Osteoblast (primary cell): ENCODE measurements around the gene BORCS8. TPM values are rescaled to one million over a fixed set of nuclear protein-coding genes. Genes with fewer than 3 reads are reported as not detected.

Experiments
- DNase-seq: peaks from one replicate; pipeline ENCODE4 v3.0.0; 2011; ENCODE audit warnings: low spot score, mixed read lengths; ENCODE audit not compliant: insufficient read length; ENCODE audit errors: missing footprints
- H2AFZ ChIP-seq: 2 replicates; pipeline ENCODE4 v1.6.0; 2011; ENCODE audit warnings: mild to moderate bottlenecking, low read length
- H3K27ac ChIP-seq: 2 replicates; pipeline ENCODE4 v1.5.1; 2011; ENCODE audit warnings: mild to moderate bottlenecking, low read depth, low read length, moderate library complexity
- H3K27me3 ChIP-seq: 2 replicates; pipeline ENCODE4 v1.6.0; 2012; ENCODE audit warnings: mild to moderate bottlenecking, control low read depth, inconsistent platforms, low read length, moderate library complexity; ENCODE audit not compliant: insufficient read depth
- H3K36me3 ChIP-seq: 2 replicates; pipeline ENCODE4 v1.5.1; 2011; ENCODE audit warnings: mild to moderate bottlenecking, low read length, control low read depth, moderate library complexity; ENCODE audit not compliant: insufficient read depth
- H3K4me1 ChIP-seq: 2 replicates; pipeline ENCODE4 v1.5.1; 2011; ENCODE audit warnings: mild to moderate bottlenecking, low read length, control low read depth, moderate library complexity; ENCODE audit not compliant: insufficient read depth
- H3K4me2 ChIP-seq: 2 replicates; pipeline ENCODE4 v1.6.0; 2011; ENCODE audit warnings: mild to moderate bottlenecking, low read length; ENCODE audit not compliant: insufficient read depth
- H3K4me3 ChIP-seq: fragments of 200-600 bp; sonication (generic); 3 replicates; pipeline ENCODE4 v1.5.1; 2012; ENCODE audit warnings: mild to moderate bottlenecking, low read length, inconsistent platforms; ENCODE audit not compliant: insufficient read depth
- H3K79me2 ChIP-seq: 2 replicates; pipeline ENCODE4 v1.6.0; 2012; ENCODE audit warnings: mild to moderate bottlenecking, low read length, control low read depth, inconsistent platforms; ENCODE audit not compliant: insufficient read depth
- H3K9me3 ChIP-seq: 2 replicates; pipeline ENCODE4 v1.5.1; 2011; ENCODE audit warnings: low read depth, low read length, control low read depth
- H4K20me1 ChIP-seq: 2 replicates; pipeline ENCODE4 v1.6.0; 2012; ENCODE audit warnings: mild to moderate bottlenecking, low read length, control low read depth; ENCODE audit not compliant: insufficient read depth
- CTCF ChIP-seq: IDR thresholded peaks from 2 replicates; pipeline ENCODE4 v1.5.1; 2011; ENCODE audit warnings: mild to moderate bottlenecking, low read depth, low read length, moderate library complexity; ENCODE audit errors: extremely low read depth
- total RNA-seq: library from RNA; depleted of rRNA; stranded (reverse); fragments of >200 nt; gene quantifications from 2 replicates; pipeline ENCODE4 v1.2.3, GENCODE V29; 2012

Gene BORCS8
- total RNA-seq, 1 donor, result 17.4 TPM

DNA sequence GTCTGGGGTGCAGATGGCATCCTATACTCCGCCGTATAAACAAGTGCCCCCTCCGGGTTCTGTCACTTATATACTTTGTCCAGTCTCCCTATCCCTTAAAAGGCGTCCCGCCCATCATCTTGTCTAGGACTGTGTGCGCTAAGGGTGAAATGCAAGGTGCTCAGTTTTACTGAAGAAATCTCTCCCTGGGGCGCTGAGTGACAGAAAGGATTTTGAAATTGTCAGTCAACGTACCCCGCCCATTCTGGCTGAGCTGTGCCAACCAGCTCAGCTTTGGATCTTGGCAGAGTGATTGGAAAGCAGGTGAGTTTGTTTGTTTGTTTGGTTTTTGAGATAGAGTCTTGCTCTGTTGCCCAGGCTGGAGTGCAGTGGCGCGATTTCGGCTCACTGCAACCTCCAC, 49.6 kb downstream of the BORCS8 start:
- no peak overlapping the region for H3K27ac ChIP-seq
- no peak for DNase-seq
- no peaks in the 10 kb centered on the region for H3K27me3 ChIP-seq
- TF ChIP-seq CTCF, result no peak
- H4K20me1 ChIP-seq, result no peaks in the 10 kb centered on the region
- H3K4me2 ChIP-seq, result no peak overlapping the region
- H3K9me3 ChIP-seq, result no peaks in the 10 kb centered on the region
- H2AFZ ChIP-seq, result no peak overlapping the region
- peaks cover 8% of the 10 kb centered on the region for H3K79me2 ChIP-seq
- peaks cover 8% of the 10 kb centered on the region for H3K4me1 ChIP-seq
- no peak overlapping the region for H3K4me3 ChIP-seq
- H3K36me3 ChIP-seq, result no peaks in the 10 kb centered on the region

GRCh38 chr19:19140476-19140875, 51.5 kb downstream of the BORCS8 start:
- H3K36me3 ChIP-seq, result no peaks in the 10 kb centered on the region
- peaks cover 13% of the 10 kb centered on the region for H3K79me2 ChIP-seq
- H3K9me3 ChIP-seq, result no peaks in the 10 kb centered on the region
- H3K4me3 ChIP-seq, result no peak overlapping the region
- H4K20me1 ChIP-seq, result no peaks in the 10 kb centered on the region
- no peak for TF ChIP-seq CTCF
- H3K4me1 ChIP-seq, result peaks cover 8% of the 10 kb centered on the region
- no peaks in the 10 kb centered on the region for H3K27me3 ChIP-seq
- H3K4me2 ChIP-seq, result no peak overlapping the region
- H3K27ac ChIP-seq, result no peak overlapping the region
- DNase-seq, result no peak
- H2AFZ ChIP-seq, result no peak overlapping the region

- Histone ChIP-seq H3K4me3 (no peak overlapping the region), H3K27ac (no peak overlapping the region), H3K79me2 (peaks cover 13% of the 10 kb centered on the region), H3K4me2 (no peak overlapping the region), H2AFZ (no peak overlapping the region), H3K27me3 (no peaks in the 10 kb centered on the region), H4K20me1 (no peaks in the 10 kb centered on the region), H3K9me3 (no peaks in the 10 kb centered on the region), H3K36me3 (no peaks in the 10 kb centered on the region), H3K4me1 (peaks cover 8% of the 10 kb centered on the region)
- no peak for DNase-seq
- peak; percentile 3 for TF ChIP-seq CTCF
Observed at GRCh38 chr19:19139876-19140229, 52.1 kb downstream of the BORCS8 start.

DNA sequence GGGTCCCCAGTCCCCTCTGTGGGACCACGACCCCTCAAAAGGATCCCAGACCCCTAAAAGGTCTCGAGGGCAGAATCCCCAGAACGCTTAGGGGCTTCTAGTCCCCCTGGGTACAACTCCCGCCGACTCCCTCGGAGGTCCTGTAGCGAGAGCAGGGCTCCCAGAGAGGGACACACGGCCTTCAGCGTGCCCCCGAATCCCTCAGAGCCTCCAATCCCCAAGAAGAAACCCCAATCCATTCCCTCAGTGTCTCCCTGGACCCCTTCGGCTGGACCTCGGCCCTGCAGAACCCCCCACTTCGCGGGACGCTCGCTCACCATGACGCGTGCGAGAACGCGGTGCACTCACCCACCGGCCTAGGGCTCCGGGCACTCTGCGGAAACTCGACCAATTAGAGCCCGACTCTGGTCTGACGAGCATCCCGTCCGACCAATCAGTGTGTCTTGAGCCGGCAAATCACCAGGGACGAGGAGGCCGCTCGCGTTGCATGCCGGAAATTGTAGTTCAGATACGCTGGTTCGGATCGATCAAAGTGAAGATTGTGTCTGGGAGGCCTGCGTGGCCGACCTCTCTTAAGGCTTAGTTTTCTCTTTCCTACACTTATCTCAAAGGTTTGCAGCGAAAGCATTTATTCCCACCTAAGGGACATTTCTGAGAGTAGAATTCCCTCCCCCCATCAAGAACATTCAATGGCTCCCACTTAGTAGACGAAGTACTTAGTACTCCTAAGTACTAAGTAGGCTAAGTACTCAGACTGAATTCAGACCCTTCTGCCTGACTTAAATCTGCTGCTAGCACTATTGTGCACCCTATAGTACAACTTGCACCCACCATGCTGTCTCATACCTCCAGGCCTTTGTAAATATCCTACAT, 53.6 kb downstream of the BORCS8 start, which contains the start of gene TMEM161A:
TSS of gene TMEM161A (minus strand) at position 370 of the 873 bp plus-strand sequence. CDS start at position 320, 50 bp downstream.
- Histone ChIP-seq H3K36me3 (no peaks in the 10 kb centered on the region), H3K79me2 (peaks cover 13% of the 10 kb centered on the region), H3K9me3 (no peaks in the 10 kb centered on the region), H3K4me2 (peak within 1 kb of the TSS; percentile 99), H3K27me3 (no peaks in the 10 kb centered on the region), H3K4me1 (peaks cover 8% of the 10 kb centered on the region), H4K20me1 (no peaks in the 10 kb centered on the region), H3K27ac (peak within 1 kb of the TSS; percentile 90), H2AFZ (peak within 1 kb of the TSS; percentile 100), H3K4me3 (peak within 1 kb of the TSS; percentile 99)
- DNase-seq, result peak; percentile 100
- no peak for TF ChIP-seq CTCF
